NCI-H1417 treated with DMSO at 0.1 percent for 48 hours (cell line): Measurements from ENCODE around the gene GPATCH2L.
A peak's percentile ranks its signal among the peaks of the same experiment; 100 is the strongest.

ENCODE experiments used
- DNase-seq: peaks from one replicate; lab custom pipeline; 2025; lab: John Stamatoyannopoulos, UW

Gene GPATCH2L

GRCh38 chr14:76151398-76152332, at the start of gene GPATCH2L:
Gene GPATCH2L (plus strand): TSS chr14:76151922. CDS start chr14:76154364, 2,442 bp downstream.
- peak; percentile 78 for DNase-seq

DNA sequence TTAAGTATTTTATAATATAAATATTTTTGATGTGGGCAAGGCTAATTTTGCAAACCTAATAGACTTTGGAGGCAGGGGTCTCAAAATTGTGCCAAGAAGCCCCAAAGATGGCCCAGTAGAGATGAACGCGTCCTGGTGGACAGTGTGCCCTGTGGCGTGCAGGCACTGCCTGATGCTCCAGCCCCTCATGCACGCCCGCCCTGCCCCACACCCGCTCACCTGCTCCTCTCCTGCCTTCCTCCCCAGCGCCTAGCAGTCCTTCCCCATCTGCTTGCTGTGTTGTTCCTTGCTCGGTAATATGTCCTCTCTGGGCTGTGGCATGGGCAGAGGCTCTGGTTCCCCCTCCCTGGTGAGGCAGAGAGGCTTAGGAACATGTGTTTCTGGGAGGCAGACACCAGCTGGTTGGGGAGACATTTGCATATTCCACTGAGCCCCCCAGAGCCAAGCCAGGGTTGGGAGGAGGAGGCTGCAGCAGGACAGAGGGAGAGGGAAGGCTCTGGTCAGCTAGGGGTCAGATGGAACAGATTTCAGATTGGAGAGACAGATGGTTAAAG, 46.8 kb upstream of the GPATCH2L start:
- DNase-seq, result no peak

- DNase-seq, result no peak
These were observed 45.5 kb upstream of the GPATCH2L start for GRCh38 chr14:76106188-76106587.

GRCh38 chr14:76109087-76109880, 42.4 kb upstream of the GPATCH2L start:
- DNase-seq, result no peak

DNA sequence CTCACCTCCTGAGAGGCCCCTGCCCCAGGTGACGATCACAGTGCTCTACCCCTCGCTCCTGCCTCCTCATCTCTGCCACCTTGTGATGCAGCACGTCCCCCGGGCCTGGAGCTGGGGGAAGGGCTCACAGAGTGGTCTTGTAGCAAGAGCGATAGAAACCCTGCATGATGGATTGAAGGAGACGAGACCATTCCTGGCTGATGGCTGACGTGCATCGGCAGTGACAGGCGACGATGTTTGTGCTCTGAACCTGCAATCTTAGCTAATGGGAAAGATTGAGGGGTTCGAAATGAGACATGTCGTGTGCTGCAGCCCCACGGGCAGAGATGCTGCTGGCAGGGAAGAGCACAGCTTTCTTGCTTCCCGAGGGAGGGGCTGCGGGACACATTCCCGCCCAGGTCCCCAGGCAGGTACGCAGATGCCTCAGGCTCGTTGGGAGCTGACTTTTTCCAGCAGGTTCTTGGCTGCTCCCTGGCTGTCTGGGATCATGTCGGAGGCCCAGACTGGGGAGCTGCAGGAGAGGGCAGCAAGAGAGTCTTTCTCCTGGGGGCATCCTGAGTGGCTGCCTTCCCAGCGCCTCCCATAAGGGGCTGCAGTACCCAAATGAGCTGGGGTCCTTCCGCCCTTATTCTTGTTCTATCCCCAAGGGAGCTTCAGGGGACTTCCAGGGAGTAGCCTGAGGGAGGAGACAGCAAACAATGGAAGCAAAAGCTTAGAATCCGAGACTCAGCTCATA, 38.7 kb upstream of the GPATCH2L start:
- no peak for DNase-seq

DNA sequence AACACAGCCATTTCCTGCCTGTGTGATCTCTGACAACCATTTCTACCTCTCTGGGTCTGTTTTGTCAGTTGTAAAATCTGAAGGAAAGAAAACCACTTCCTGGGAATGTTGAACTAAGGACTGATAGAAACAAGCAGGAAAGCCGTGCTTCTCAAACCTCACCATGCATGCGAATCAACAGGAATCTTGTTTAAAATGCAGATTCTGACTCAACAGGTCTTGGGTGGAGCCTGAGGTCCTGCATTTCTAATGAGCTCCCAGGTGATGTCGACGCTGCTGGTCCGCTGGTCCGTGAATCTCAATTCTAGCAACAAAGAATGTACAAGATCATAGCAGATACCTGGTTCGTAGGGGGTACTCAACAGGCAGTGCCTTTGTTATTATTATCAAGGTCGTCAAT, 38.0 kb upstream of the GPATCH2L start:
- DNase-seq, result no peak

GRCh38 chr14:76115010-76115422, 36.7 kb upstream of the GPATCH2L start:
- no peak for DNase-seq

GRCh38 chr14:76117789-76118484, 33.8 kb upstream of the GPATCH2L start:
- DNase-seq, result peak; percentile 93

DNA sequence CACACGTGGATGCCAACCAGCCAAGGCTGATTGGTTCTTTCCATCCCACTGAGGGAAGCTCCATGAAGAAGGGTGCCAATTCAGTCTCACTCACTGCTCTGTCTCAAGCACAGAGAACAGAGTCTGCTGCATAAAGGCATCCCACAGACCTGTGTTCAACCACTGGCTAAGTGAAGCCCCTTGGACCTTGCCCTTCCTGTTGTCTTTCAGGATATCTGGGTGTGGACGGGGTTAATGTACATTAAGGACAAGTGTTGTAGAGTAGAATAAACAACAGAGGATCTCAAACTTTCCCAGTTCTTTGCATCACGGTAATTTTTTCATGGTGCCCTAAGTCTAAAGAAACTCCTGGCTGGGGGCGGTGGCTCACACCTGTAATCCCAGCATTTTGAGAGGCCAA, 33.1 kb upstream of the GPATCH2L start:
- no peak for DNase-seq

GRCh38 chr14:76121089-76121748, 30.5 kb upstream of the GPATCH2L start:
- no peak for DNase-seq

DNA sequence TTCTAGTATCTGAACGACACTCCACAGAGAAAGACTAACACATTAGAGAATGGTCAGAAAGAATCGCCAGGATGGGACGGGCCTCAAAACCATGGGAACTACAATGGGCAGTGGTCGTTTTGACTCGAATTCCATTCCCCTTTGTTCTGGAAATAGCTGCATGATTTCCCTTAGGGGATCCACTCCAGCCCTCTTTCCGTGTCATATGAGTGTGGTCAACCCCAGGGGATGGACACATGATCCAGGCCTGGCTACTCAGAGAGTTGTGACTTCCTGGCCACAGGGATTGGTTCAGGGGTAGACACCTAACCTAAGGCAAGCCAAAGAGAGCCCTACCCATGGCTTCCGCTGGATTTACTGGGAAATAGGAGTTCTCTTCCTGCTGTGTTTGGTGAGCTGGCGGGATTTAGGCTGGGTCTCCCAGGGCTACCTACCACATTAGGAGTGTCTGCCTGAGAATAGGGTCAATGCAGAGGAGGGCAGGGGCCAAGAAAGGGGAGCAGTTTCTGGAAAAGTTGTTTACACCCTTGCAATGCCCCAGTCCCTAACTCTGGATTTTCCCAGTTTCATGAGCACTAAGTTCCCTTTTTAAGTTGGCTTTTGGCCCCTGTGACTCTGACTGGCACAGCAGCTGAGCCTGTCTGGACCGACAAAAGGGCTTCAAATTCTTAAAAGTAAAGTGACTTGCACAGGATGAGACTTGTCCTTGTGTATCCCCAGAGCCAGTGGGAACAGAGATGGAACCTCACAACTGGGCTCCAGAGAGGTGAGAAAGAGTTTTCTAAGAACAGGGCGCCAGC, 28.1 kb upstream of the GPATCH2L start:
- DNase-seq, result no peak

DNA sequence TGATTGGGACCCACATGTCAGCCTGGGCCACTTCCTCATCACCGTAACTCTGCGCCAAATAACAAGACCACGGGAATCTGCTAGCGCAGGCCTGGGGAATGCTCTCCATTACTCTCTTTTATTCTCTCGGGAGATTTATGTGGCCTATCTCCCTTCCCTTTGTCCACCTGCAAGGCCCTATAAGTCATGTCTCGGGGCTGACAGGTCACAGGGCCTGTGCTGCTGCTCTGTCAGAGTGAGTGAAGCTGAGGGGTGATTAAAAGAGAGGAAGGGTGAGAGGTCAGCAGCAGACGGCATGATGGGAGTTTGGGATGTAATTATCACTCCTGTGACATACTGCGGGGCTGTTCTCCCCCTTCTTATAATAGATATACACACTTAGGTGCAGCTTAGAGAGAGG, 26.2 kb upstream of the GPATCH2L start:
- no peak for DNase-seq

- DNase-seq, result no peak
These were observed 25.6 kb upstream of the GPATCH2L start for GRCh38 chr14:76126076-76126475.

GRCh38 chr14:76129851-76130576, 21.7 kb upstream of the GPATCH2L start:
- no peak for DNase-seq

DNA sequence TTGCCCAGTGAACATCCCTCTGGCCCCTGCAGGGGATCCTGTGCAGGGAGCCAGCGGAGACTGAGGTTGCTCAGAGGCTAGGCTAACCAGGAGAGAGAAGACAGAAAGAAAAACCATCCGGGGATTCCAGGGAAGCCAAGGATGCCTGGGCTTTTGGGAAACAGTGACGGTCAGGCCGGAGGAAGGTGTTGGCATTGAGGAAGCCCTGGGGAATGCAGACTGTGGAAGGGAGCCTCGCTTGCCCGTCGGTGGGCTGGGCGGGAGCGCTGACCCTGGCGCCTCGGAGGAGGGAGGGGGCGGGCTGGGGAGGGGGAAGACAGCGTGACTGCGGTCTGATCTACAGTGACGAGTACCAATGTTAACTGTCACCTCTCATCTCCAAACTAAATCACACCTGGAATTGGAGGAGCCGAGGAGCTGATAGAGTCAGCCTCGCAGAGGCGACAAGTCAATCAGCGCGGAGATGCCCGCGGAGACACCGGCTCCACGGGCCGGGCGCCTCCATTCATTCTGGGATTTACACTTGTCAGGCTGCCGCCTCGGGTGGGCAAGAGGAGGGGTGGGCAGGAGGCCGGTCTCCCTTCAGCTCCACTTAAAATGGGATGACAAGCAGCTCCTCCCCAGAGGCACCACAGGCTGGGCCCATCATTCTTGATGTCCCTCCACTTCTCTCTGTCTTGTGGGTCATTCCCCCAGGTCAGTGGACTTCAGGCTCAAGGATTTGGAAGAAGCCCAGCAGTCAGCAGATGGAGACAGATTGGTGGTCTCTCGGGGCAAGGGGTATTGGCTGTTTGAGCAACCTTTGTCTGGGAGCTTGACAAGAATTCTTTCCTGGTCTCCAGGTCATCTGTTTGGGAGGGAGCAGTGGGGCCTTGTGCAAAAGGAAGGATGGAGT, 20.4 kb upstream of the GPATCH2L start:
- no peak for DNase-seq

GRCh38 chr14:76133103-76133502, 18.6 kb upstream of the GPATCH2L start:
- DNase-seq, result no peak

- DNase-seq, result no peak
These were observed 17.5 kb upstream of the GPATCH2L start for GRCh38 chr14:76134231-76134630.

DNA sequence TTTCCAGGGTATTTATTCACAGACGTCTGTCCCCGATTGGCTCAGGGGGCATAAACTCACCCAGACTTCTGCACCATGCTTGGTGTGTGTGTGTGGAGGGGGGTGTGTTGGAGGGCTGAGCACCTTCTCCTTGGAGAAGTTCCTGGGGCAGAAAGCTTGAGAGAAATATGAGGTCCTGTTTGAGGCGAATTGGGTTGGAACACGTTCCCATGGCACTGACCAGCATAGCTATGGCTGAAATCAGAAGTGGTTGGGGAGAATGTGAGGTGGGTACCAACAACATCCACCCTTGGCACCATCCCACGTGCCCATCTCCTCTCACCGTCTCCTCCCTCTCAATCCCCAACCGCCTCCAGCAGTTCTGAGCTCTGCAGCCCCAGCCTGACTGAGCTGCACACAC, 16.0 kb upstream of the GPATCH2L start:
- no peak for DNase-seq
